GM12875 (cell line): Measurements from ENCODE around the gene PAH.
"Not testable (repeated sequence)": the region's sequence is repeated elsewhere in the genome, so short reads cannot be mapped to it uniquely, and the experiment has no call there.

Source experiments
- H3K4me3 ChIP-seq: one replicate; pipeline ENCODE4 v1.5.1; 2011; ENCODE audit warnings: low read depth, low read length, control low read depth
- TF ChIP-seq, protein P1 (sequence below): IDR thresholded peaks from 2 replicates; pipeline ENCODE4 v1.5.1; 2011; ENCODE audit warnings: low read depth, mild to moderate bottlenecking, control low read depth, inconsistent platforms, low read length, moderate library complexity, borderline replicate concordance; ENCODE audit not compliant: insufficient read depth

The PAH gene

DNA sequence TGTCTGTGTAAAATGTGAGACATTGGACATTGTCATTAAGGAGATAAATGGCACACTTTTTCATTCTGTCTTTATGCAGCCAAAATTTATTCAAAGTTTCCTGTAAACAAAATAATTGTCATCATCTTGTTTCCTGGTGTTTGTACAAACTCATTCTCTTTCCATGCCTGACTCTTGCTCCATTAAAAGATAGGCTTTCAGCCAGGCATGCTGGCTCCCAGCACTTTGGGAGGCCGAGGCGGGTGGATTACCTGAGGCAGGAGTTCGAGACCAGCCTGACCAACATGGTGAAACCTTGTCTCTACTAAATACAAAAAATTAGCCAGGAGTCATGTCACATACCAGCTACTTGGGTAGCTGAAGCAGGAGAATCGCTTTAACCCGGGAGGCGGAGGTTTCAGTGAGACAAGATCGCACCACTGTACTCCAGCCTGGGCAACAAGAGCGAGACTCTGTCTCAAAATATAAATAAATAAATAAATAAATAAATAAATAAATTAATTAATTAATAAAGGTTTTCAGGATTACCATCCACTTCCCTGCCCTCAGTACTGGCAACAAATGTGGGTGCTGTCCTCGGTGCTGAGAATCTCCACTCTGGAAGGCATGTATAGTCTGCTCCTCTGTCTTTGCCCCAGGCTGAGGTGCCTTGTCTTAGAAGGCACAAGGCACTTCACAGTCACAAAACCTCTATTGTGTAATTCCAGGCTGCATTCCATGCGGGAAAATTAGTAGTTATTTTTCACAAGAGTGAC is 83.2 kb downstream of the PAH start:
- H3K4me3 ChIP-seq = no peak overlapping the region
- TF ChIP-seq, protein P1, sequence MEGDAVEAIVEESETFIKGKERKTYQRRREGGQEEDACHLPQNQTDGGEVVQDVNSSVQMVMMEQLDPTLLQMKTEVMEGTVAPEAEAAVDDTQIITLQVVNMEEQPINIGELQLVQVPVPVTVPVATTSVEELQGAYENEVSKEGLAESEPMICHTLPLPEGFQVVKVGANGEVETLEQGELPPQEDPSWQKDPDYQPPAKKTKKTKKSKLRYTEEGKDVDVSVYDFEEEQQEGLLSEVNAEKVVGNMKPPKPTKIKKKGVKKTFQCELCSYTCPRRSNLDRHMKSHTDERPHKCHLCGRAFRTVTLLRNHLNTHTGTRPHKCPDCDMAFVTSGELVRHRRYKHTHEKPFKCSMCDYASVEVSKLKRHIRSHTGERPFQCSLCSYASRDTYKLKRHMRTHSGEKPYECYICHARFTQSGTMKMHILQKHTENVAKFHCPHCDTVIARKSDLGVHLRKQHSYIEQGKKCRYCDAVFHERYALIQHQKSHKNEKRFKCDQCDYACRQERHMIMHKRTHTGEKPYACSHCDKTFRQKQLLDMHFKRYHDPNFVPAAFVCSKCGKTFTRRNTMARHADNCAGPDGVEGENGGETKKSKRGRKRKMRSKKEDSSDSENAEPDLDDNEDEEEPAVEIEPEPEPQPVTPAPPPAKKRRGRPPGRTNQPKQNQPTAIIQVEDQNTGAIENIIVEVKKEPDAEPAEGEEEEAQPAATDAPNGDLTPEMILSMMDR = no peak

DNA sequence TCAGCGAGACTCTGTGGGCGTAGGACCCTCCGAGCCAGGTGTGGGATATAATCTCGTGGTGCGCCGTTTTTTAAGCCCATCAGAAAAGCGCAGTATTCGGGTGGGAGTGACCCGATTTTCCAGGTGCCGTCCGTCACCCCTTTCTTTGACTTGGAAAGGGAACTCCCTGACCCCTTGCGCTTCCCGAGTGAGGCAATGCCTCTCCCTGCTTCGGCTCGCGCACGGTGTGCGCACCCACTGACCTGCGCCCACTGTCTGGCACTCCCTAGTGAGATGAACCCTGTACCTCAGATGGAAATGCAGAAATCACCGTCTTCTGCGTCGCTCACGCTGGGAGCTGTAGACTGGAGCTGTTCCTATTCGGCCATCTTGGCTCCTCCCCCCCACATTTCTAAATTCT is 84.2 kb downstream of the PAH start:
- not testable (repeated sequence) for H3K4me3 ChIP-seq

DNA sequence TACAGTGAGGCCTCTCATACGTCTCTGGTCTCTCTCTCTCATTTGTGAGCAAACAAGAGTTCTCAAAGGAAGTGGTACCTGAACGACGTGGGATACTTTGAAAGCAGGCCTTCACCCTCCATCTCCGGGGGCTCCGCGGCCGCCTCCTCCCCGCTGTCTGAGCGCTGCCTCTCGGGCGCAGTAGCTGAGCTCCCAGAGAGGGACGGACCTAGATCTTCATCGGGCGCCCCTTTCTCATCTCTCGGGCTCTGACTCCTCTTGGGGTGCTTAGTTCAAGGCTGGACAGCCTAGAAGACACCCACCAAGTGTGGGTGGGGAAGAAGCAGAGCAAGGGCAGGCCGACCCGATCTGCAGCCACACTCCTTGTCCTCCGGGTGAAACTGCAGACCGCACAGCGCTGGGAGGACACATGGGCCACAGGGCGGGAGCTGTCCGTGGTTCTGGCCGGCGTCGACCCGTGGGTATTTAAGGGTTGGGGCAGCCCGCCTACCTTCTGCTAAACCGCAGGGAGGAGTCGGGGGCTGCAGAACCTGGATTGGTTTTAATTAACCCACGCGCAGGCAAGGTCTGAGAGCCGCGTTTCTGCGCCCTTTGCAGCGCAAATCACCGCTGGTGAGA is 92.7 kb downstream of the PAH start:
- TF ChIP-seq, protein P1 = no peak
- no peak overlapping the region for H3K4me3 ChIP-seq

DNA sequence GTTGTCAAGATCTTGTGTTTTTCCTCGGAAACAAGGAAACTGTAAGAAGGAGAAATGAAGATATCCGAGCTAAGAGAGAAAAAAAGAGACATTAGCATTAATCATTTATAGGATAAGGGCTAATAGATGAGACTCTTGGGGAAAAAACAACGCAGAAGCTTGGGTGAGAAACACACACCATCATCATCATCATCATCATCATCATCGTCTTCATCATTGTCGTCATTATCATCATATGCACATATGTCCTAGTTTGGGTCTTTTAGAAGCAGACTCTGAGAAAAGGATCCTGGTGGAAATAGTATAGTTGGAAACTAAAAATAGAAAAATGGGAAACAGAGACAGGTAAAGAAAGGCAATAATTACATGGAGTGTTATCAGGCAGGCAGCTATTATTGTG is 95.9 kb downstream of the PAH start:
- no peak overlapping the region for H3K4me3 ChIP-seq
- TF ChIP-seq, protein P1 = no peak

DNA sequence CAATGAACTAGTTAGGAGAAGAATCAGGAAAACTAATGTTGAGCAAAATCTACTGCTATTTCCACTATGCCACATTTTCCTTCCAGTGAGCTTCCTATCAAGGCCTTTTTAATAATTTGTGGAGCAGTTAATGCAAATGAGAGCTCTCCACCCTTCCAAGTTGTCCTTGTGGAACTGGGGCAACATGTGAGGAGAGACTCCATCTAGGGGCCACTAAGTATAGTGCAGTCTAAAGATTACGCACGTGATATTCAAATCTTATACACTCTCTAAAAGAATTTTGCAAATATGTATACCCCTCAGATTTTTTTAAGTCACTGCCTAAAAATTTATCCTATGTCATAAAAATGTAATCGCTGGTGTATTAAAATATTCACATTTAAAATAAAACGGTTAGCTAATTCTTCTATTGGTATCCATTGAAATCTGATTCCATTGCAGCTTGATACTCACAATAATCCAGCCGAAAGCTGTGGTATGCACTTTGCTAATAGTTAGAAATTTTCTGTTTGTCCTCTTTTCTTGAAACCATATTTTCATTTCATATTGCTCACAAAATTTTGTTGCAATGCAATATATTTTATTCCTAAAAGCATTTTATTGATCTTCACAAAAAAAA is 100.1 kb downstream of the PAH start:
- TF ChIP-seq, protein P1 = peak; percentile 61
- H3K4me3 ChIP-seq = no peak overlapping the region

DNA sequence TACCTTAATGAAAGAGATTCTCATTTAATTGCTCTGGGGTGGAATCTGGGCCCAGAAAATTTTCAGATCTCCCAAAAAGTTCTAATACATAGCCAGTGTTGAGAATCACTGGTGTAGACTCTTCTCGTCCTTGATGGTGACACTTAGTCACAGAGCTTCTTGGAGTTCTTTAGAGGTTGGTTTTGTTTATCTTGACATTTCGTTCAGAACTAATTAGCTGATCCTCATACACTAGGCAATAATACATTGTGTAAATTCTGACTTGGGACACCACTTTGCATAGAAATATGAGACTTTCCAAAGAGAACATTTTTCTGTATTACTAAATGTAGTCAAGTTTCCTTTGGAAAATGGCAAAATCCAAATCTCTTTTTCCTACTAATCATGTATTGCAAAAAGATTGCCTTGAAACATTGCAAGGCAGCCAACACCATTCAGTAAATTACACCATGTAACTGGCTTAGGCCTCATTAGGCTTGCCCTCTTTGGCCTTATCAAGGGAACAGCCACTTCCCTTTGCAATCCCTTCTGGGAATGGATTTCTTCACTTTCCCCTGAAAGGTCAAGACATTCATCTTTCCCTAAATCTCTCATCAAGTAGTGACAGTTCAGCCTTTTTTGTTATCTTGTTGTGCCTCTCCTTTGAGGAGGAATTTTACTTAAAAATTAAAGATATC is 102.2 kb downstream of the PAH start:
- no peak overlapping the region for H3K4me3 ChIP-seq
- TF ChIP-seq, protein P1 = no peak

DNA sequence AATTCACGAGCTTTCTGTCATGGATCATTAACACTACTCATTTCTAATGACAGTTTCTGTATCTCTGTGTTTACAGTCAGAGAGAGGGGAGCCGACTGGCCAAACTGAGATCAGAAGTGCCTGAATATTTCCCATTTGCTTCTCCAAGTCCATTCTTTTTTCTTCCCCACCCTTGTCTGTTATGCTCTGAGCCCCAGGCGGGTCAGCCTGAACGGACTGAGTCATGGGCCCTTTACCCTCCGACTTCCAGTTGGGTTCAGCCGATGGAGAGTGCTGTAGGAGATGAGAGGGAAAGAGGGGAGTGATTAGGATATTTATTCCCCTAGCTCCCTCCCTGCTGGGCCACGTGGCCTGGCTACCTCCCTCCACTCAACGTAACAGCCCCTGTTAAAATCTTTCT is 104.7 kb downstream of the PAH start:
- TF ChIP-seq, protein P1 = no peak
- no peak overlapping the region for H3K4me3 ChIP-seq
